B cell (primary cell): ENCODE data around the gene CBLB.

ENCODE experiments used
- EZH2 ChIP-seq: IDR thresholded peaks from 2 replicates; pipeline ENCODE4 v1.6.1; 2012; ENCODE audit warnings: borderline replicate concordance, low read depth, mild to moderate bottlenecking, moderate library complexity, low read length; ENCODE audit not compliant: insufficient read depth, poor library complexity, severe bottlenecking
- TF ChIP-seq, protein P1 (sequence below): fragments of 200-600 bp; IDR thresholded peaks from one replicate; pipeline ENCODE4 v1.8.0; 2022; ENCODE audit warnings: antibody characterized with exemption, mild to moderate bottlenecking

DNA sequence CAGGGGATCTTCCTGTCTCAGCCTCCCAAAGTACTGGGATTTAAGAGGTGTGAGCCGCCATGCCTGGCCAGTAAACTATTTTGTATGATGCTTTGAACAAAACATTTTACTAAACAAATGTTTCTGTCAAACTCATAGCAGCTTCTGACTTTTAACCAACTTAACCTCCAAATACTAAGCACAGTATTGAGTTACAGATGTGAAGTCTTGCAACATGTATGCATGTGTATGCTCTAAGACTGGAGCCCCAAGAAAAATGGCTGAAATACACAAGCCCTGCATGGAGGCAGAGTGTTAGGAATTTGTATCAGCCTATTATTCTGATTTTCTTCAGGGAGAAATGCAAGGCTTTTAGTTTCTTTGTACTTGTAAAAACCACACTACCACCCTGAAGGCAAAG, 137.1 kb downstream of the CBLB start:
- no peak for TF ChIP-seq EZH2
- TF ChIP-seq, protein P1, sequence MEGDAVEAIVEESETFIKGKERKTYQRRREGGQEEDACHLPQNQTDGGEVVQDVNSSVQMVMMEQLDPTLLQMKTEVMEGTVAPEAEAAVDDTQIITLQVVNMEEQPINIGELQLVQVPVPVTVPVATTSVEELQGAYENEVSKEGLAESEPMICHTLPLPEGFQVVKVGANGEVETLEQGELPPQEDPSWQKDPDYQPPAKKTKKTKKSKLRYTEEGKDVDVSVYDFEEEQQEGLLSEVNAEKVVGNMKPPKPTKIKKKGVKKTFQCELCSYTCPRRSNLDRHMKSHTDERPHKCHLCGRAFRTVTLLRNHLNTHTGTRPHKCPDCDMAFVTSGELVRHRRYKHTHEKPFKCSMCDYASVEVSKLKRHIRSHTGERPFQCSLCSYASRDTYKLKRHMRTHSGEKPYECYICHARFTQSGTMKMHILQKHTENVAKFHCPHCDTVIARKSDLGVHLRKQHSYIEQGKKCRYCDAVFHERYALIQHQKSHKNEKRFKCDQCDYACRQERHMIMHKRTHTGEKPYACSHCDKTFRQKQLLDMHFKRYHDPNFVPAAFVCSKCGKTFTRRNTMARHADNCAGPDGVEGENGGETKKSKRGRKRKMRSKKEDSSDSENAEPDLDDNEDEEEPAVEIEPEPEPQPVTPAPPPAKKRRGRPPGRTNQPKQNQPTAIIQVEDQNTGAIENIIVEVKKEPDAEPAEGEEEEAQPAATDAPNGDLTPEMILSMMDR = no peak
